ENCODE results near the gene FHAD1.

- TF ChIP-seq, protein P1, sequence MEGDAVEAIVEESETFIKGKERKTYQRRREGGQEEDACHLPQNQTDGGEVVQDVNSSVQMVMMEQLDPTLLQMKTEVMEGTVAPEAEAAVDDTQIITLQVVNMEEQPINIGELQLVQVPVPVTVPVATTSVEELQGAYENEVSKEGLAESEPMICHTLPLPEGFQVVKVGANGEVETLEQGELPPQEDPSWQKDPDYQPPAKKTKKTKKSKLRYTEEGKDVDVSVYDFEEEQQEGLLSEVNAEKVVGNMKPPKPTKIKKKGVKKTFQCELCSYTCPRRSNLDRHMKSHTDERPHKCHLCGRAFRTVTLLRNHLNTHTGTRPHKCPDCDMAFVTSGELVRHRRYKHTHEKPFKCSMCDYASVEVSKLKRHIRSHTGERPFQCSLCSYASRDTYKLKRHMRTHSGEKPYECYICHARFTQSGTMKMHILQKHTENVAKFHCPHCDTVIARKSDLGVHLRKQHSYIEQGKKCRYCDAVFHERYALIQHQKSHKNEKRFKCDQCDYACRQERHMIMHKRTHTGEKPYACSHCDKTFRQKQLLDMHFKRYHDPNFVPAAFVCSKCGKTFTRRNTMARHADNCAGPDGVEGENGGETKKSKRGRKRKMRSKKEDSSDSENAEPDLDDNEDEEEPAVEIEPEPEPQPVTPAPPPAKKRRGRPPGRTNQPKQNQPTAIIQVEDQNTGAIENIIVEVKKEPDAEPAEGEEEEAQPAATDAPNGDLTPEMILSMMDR (IDR thresholded peaks at IDR 0.05; ENCODE audit: low read depth, low read length): no peak
- no peak for TF ChIP-seq POLR2A (IDR thresholded peaks at IDR 0.05; ENCODE audit: extremely low read depth, insufficient read length)
- TF ChIP-seq, protein P2, sequence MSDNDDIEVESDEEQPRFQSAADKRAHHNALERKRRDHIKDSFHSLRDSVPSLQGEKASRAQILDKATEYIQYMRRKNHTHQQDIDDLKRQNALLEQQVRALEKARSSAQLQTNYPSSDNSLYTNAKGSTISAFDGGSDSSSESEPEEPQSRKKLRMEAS (IDR thresholded peaks at IDR 0.05; ENCODE audit: low read depth, low read length): no peak
- TF ChIP-seq MYC (IDR thresholded peaks at IDR 0.05; ENCODE audit: low read depth, low read length): no peak
These were observed 193.3 kb downstream of the FHAD1 start for GRCh38 chr1:15440357-15440756.
